ENCODE results near the gene MAPRE2. TPM values are rescaled to one million over a fixed set of nuclear protein-coding genes. Genes with fewer than 3 reads are reported as not detected.
A peak's percentile ranks its signal among the peaks of the same experiment; 100 is the strongest.

MAPRE2 gene
- 9.4 TPM for total RNA-seq

DNA sequence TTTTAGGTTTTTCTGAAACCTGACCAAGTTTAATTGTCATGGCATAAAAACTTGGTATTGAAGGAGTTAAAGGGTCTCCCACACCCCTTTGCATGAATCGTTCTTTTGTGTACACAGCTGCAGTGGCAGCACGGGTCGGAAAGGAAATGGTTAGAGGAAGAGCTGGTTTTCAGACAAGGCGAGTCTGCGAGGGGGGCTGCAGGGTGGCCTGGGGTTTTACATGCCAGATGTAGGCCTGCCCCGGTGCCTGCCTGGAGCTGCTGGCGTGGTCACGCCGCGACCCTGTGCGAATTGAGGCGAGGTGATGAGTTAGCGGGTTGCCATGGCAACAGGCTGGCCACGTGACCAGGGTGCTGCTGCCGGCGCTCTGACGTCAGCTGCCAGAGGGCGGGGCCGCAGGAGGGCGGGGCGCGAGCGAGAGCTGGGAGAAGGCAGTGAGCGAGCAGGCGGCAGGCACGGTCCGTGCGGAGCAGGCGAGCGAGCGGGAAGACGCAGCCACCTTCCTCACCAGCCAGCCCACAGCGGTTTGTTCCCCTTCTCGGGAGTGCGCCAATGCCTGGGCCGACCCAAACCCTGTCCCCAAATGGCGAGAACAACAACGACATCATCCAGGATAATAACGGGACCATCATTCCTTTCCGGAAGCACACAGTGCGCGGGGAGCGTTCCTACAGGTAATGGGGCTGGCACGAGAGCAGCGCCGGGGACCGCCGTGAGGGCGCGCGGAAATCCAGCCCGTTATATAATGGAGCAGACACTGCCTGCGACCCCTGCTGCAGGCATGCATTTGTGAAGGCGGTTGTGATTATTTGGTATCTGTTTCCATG is at the start of gene MAPRE2:
Gene MAPRE2, plus strand, starts transcription at position 426 of the 827 bp plus-strand sequence. Its CDS starts 127 bp downstream, at position 553.
- Histone ChIP-seq H3K36me3 (ENCODE audit: control insufficient read depth in 3 of 3, insufficient read depth in 3 of 3, low read length in 3 of 3) (no peaks in the 10 kb centered on the region), H3K4me3 (ENCODE audit: low read length in 3 of 3) (peak within 1 kb of the TSS; percentile 93 to 96 (median 93)), H3K27me3 (ENCODE audit: control insufficient read depth in 3 of 3, insufficient read depth in 3 of 3, low read length in 3 of 3) (no peaks in the 10 kb centered on the region), H3K9ac (ENCODE audit: low read depth in 1 of 3, low read length in 3 of 3) (peak within 1 kb of the TSS; percentile 76 to 95 (median 94)), H3K27ac (ENCODE audit: low read depth, low read length) (peak within 1 kb of the TSS; percentile 83), H3K4me1 (ENCODE audit: control insufficient read depth in 3 of 3, insufficient read depth in 3 of 3, low read length in 3 of 3) (peaks cover 29 to 61% (median 52%) of the 10 kb centered on the region in 3 donors), H3K9me3 (ENCODE audit: control insufficient read depth in 3 of 3, low read length in 3 of 3) (no peaks in the 10 kb centered on the region)

DNA sequence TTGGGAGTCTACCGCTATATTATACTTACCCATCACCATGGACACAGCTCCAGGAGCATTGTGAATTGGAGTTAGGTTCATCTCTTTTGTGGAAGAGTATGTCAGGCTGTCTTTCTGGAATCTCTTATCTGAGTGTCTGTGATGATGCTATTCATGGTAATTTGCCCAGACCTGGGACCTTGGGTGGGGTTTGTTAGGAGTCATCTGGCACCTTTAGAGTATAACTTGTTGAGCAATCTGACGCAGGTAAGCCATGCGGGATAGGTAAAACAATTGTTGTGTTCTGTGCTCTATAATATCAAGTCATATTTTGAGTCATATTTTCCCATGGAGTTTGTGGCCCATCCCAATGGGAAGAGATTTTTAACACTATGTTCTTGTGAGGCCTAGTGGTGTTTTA is 49.7 kb upstream of the MAPRE2 start:
- Histone ChIP-seq H3K9ac (ENCODE audit: low read depth in 1 of 3, low read length in 3 of 3) (no peak overlapping the region), H3K4me1 (ENCODE audit: control insufficient read depth in 3 of 3, insufficient read depth in 3 of 3, low read length in 3 of 3) (peaks cover 11 to 32% (median 23%) of the 10 kb centered on the region in 3 donors), H3K9me3 (ENCODE audit: control insufficient read depth in 3 of 3, low read length in 3 of 3) (no peaks in the 10 kb centered on the region), H3K4me3 (ENCODE audit: low read length in 3 of 3) (no peak overlapping the region), H3K36me3 (ENCODE audit: control insufficient read depth in 3 of 3, insufficient read depth in 3 of 3, low read length in 3 of 3) (peaks cover 0 to 4% (median 2%) of the 10 kb centered on the region in 3 donors), H3K27ac (ENCODE audit: low read depth, low read length) (peak overlapping the region; percentile 73), H3K27me3 (ENCODE audit: control insufficient read depth in 3 of 3, insufficient read depth in 3 of 3, low read length in 3 of 3) (no peaks in the 10 kb centered on the region)

DNA sequence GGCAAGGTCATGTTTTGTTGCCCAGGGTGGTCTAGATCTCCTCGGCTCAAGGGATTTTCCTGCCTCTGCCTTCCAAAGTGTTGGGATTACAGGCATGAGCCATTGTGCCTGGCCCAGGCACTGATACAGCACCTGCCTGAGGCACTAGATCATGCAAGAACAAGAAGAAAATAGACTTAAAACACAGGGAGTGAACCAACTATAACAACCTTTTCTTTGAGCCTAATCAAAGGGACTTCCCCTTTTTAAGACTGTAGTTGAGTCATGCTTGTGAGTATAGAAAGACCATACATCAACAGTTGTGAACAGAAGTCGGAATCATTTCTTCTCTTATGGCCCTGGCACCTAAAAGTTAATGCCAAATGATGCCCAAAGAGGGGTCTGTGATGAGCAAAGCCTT is 47.9 kb upstream of the MAPRE2 start:
- no peak overlapping the region for H3K4me3 ChIP-seq (ENCODE audit: low read length in 3 of 3)
- H3K36me3 ChIP-seq (ENCODE audit: control insufficient read depth in 3 of 3, insufficient read depth in 3 of 3, low read length in 3 of 3), result peaks cover 0 to 4% (median 2%) of the 10 kb centered on the region in 3 donors
- no peak overlapping the region for H3K9ac ChIP-seq (ENCODE audit: low read depth in 1 of 3, low read length in 3 of 3)
- no peaks in the 10 kb centered on the region for H3K9me3 ChIP-seq (ENCODE audit: control insufficient read depth in 3 of 3, low read length in 3 of 3)
- H3K27ac ChIP-seq (ENCODE audit: low read depth, low read length), result no peak overlapping the region
- H3K4me1 ChIP-seq (ENCODE audit: control insufficient read depth in 3 of 3, insufficient read depth in 3 of 3, low read length in 3 of 3), result peaks cover 11 to 32% (median 23%) of the 10 kb centered on the region in 3 donors
- no peaks in the 10 kb centered on the region for H3K27me3 ChIP-seq (ENCODE audit: control insufficient read depth in 3 of 3, insufficient read depth in 3 of 3, low read length in 3 of 3)

DNA sequence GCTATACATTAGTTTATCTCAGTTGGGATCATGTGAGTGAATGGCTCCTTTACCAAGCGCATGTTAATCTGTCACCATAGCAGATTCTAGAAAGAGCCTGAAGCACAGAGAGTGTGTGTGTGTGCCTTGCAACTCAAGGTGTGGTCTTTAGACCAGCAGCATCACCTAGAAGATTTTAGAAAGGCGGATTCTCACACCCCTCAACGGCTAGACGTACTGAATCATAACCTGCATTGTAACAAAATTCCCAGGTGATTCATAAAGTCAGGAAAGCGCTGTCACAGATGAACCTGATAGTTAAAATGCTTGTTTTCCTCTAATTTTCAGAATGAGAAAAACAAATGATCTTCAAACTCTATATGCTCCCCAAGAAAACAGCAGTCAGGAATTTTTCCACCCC is 45.5 kb upstream of the MAPRE2 start:
- Histone ChIP-seq H3K27me3 (ENCODE audit: control insufficient read depth in 3 of 3, insufficient read depth in 3 of 3, low read length in 3 of 3) (no peaks in the 10 kb centered on the region), H3K9me3 (ENCODE audit: control insufficient read depth in 3 of 3, low read length in 3 of 3) (no peaks in the 10 kb centered on the region), H3K27ac (ENCODE audit: low read depth, low read length) (no peak overlapping the region), H3K36me3 (ENCODE audit: control insufficient read depth in 3 of 3, insufficient read depth in 3 of 3, low read length in 3 of 3) (peaks cover 0 to 4% (median 2%) of the 10 kb centered on the region in 3 donors), H3K9ac (ENCODE audit: low read depth in 1 of 3, low read length in 3 of 3) (no peak overlapping the region), H3K4me1 (ENCODE audit: control insufficient read depth in 3 of 3, insufficient read depth in 3 of 3, low read length in 3 of 3) (peaks cover 10 to 25% (median 24%) of the 10 kb centered on the region in 3 donors), H3K4me3 (ENCODE audit: low read length in 3 of 3) (no peak overlapping the region)

DNA sequence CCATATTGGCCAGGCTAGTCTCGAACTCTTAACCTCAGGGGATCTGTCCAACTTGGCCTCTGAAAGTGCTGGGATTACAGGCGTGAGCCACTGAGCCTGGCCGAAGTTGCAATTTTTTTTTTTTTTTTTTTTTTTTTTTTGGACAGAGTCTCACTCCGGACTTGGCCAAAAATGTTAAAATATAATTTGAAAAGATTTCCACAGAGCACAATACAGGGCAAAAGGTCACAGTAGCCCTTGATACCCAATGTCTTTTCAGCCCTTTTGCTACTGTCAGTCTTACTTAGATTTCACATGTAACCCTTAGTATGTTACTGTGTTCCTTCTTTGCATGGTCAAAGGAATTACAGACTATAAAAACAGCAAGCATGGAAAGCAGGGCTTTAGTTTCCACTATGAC is 42.6 kb upstream of the MAPRE2 start:
- H3K4me3 ChIP-seq (ENCODE audit: low read length in 3 of 3), result no peak overlapping the region

DNA sequence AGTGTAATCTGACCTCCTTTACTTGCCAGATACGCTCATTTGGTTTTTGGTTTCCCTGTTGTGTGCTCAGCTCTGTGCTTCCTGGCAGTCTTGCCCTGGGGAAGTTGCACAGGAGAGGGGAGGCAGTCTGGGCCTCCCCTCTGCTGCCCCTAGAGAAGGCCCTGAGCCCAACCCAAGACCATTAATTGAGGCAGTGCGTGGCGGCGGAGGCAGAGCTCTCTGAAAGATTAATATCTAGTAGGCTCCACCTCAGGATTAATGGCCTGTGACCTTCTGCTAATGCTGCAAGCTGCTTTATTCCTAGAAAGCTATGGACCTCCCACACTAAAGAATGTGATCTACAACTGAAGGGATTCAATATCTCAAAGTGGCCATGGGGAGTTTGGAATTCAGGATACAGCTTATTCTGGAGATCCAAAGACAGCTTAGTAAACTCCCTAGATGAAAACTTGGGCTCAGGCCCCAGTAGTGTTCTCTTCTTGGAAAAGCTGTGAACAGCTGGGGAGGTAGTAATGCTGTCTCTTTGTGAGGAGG is 41.4 kb upstream of the MAPRE2 start:
- no peaks in the 10 kb centered on the region for H3K27me3 ChIP-seq (ENCODE audit: control insufficient read depth in 3 of 3, insufficient read depth in 3 of 3, low read length in 3 of 3)
- peak overlapping the region; percentile 43 for H3K27ac ChIP-seq (ENCODE audit: low read depth, low read length)
- H3K9ac ChIP-seq (ENCODE audit: low read depth in 1 of 3, low read length in 3 of 3), result peak overlapping the region in 1 of 3 donors; percentile 15
- no peaks in the 10 kb centered on the region for H3K9me3 ChIP-seq (ENCODE audit: control insufficient read depth in 3 of 3, low read length in 3 of 3)
- H3K4me1 ChIP-seq (ENCODE audit: control insufficient read depth in 3 of 3, insufficient read depth in 3 of 3, low read length in 3 of 3), result peaks cover 3 to 14% (median 7%) of the 10 kb centered on the region in 3 donors
- H3K4me3 ChIP-seq (ENCODE audit: low read length in 3 of 3), result no peak overlapping the region
- peaks cover 0 to 4% (median 0%) of the 10 kb centered on the region in 3 donors for H3K36me3 ChIP-seq (ENCODE audit: control insufficient read depth in 3 of 3, insufficient read depth in 3 of 3, low read length in 3 of 3)

More for the DNA sequence above, 42.6 kb upstream of the MAPRE2 start:
- no peaks in the 10 kb centered on the region for H3K9me3 ChIP-seq (ENCODE audit: control insufficient read depth in 3 of 3, low read length in 3 of 3)
- H3K27me3 ChIP-seq (ENCODE audit: control insufficient read depth in 3 of 3, insufficient read depth in 3 of 3, low read length in 3 of 3), result no peaks in the 10 kb centered on the region
- H3K36me3 ChIP-seq (ENCODE audit: control insufficient read depth in 3 of 3, insufficient read depth in 3 of 3, low read length in 3 of 3), result peaks cover 0 to 4% (median 0%) of the 10 kb centered on the region in 3 donors
- peak overlapping the region; percentile 22 for H3K27ac ChIP-seq (ENCODE audit: low read depth, low read length)
- H3K4me1 ChIP-seq (ENCODE audit: control insufficient read depth in 3 of 3, insufficient read depth in 3 of 3, low read length in 3 of 3), result peaks cover 5 to 14% (median 10%) of the 10 kb centered on the region in 3 donors
- no peak overlapping the region for H3K9ac ChIP-seq (ENCODE audit: low read depth in 1 of 3, low read length in 3 of 3)

DNA sequence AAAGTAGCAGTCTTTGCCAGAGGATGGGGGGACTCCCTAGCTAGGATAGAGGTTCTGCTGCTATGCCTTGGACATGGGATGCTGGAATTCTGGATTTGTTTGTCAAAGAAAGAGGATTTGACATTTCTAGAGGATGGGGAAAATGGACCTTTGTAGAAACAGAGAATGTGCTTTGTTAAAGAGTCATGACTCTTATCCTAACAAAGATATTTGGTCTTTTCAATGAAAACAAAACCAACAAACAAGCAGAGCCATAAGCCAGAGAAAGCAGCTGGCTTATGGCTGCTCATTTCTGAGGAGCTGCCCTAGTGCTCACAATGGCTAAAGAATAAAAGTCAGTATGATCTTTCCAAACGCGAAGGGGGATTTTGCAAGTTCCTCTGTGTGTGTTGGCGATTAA is 40.8 kb upstream of the MAPRE2 start:
- Histone ChIP-seq H3K27ac (ENCODE audit: low read depth, low read length) (no peak overlapping the region), H3K27me3 (ENCODE audit: control insufficient read depth in 3 of 3, insufficient read depth in 3 of 3, low read length in 3 of 3) (no peaks in the 10 kb centered on the region), H3K4me1 (ENCODE audit: control insufficient read depth in 3 of 3, insufficient read depth in 3 of 3, low read length in 3 of 3) (peaks cover 3 to 14% (median 7%) of the 10 kb centered on the region in 3 donors), H3K9me3 (ENCODE audit: control insufficient read depth in 3 of 3, low read length in 3 of 3) (no peaks in the 10 kb centered on the region), H3K4me3 (ENCODE audit: low read length in 3 of 3) (no peak overlapping the region), H3K36me3 (ENCODE audit: control insufficient read depth in 3 of 3, insufficient read depth in 3 of 3, low read length in 3 of 3) (peaks cover 0 to under 1% (median 0%) of the 10 kb centered on the region in 3 donors), H3K9ac (ENCODE audit: low read depth in 1 of 3, low read length in 3 of 3) (no peak overlapping the region)

DNA sequence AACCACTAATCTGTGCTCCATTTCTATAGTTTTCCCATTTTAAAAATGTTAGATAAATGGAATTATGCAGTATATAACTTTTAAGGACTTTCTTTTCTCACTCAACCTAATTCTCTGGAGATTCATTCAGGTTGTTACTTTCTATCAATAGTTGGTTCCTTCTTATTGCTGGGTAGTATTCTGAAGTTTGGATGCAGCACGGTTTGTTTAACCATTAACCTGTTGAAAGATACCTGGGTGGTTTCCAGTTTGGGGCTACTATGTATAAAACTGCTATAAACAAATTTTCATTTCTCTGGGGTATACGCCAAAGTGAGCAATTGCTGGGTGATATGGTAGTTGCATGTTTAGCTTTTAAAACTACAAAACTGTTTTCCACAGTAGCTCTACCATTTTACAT is 39.1 kb upstream of the MAPRE2 start:
- H3K9ac ChIP-seq (ENCODE audit: low read depth in 1 of 3, low read length in 3 of 3), result no peak overlapping the region
- no peak overlapping the region for H3K27ac ChIP-seq (ENCODE audit: low read depth, low read length)
- H3K9me3 ChIP-seq (ENCODE audit: control insufficient read depth in 3 of 3, low read length in 3 of 3), result no peaks in the 10 kb centered on the region
- no peaks in the 10 kb centered on the region for H3K36me3 ChIP-seq (ENCODE audit: control insufficient read depth in 3 of 3, insufficient read depth in 3 of 3, low read length in 3 of 3)
- H3K27me3 ChIP-seq (ENCODE audit: control insufficient read depth in 3 of 3, insufficient read depth in 3 of 3, low read length in 3 of 3), result no peaks in the 10 kb centered on the region
- peaks cover 3 to 20% (median 7%) of the 10 kb centered on the region in 3 donors for H3K4me1 ChIP-seq (ENCODE audit: control insufficient read depth in 3 of 3, insufficient read depth in 3 of 3, low read length in 3 of 3)
- no peak overlapping the region for H3K4me3 ChIP-seq (ENCODE audit: low read length in 3 of 3)

DNA sequence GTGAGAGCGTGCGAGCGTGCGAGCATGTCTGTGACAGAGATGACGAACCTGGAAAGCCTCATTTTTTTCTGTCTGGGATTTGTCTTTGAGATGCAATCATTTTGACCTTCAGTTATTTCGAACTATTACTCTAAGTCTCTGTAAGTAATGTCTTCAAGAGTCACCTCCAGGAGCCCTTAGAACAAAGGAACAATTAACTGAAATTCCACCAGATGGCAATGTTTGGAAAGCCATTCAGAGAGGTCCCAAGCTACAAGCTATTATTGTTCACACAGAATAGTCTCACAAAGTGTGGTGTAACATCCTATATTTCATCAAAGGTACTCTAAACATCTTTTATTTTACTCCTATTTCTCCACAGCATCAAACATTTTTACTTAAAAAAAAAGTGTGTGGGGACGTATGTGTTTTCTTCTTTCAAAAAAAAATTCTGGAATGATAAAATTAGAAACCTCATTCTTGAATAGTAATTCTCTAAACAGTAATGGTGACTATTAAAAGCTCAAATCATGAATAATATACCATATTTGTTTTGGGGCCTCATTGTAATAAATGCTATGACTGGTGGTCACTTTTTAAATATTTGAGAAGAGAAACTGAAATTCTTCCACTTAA is 35.1 kb upstream of the MAPRE2 start:
- Histone ChIP-seq H3K27me3 (ENCODE audit: control insufficient read depth in 3 of 3, insufficient read depth in 3 of 3, low read length in 3 of 3) (no peaks in the 10 kb centered on the region), H3K4me3 (ENCODE audit: low read length in 3 of 3) (no peak overlapping the region), H3K36me3 (ENCODE audit: control insufficient read depth in 3 of 3, insufficient read depth in 3 of 3, low read length in 3 of 3) (no peaks in the 10 kb centered on the region), H3K4me1 (ENCODE audit: control insufficient read depth in 3 of 3, insufficient read depth in 3 of 3, low read length in 3 of 3) (peaks cover 0 to 13% (median 0%) of the 10 kb centered on the region in 3 donors), H3K9ac (ENCODE audit: low read depth in 1 of 3, low read length in 3 of 3) (no peak overlapping the region), H3K9me3 (ENCODE audit: control insufficient read depth in 3 of 3, low read length in 3 of 3) (no peaks in the 10 kb centered on the region), H3K27ac (ENCODE audit: low read depth, low read length) (no peak overlapping the region)

DNA sequence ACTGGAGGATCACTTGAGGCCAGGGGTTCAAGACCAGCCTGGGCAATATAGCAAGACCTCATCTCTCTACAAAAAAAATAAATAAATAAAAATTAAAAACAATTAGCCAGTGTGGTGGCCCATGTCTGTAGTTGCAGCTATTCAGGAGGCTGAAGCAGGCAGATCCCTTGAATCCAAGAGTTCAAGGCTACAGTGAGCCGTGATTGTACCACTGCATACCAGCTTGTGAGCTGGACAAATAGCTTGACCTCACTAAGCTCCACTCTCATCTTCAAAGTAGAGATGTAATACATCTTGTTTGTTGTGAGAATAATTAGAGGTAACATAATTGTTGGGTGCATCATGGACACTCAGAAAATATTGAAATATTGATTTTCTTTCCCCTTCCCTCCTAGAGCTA is 31.1 kb upstream of the MAPRE2 start:
- H3K4me1 ChIP-seq (ENCODE audit: control insufficient read depth in 3 of 3, insufficient read depth in 3 of 3, low read length in 3 of 3), result peaks cover 0 to 9% (median 0%) of the 10 kb centered on the region in 3 donors
- H3K4me3 ChIP-seq (ENCODE audit: low read length in 3 of 3), result no peak overlapping the region
- H3K27me3 ChIP-seq (ENCODE audit: control insufficient read depth in 3 of 3, insufficient read depth in 3 of 3, low read length in 3 of 3), result no peaks in the 10 kb centered on the region
- no peak overlapping the region for H3K27ac ChIP-seq (ENCODE audit: low read depth, low read length)
- no peak overlapping the region for H3K9ac ChIP-seq (ENCODE audit: low read depth in 1 of 3, low read length in 3 of 3)
- no peaks in the 10 kb centered on the region for H3K36me3 ChIP-seq (ENCODE audit: control insufficient read depth in 3 of 3, insufficient read depth in 3 of 3, low read length in 3 of 3)
- no peaks in the 10 kb centered on the region for H3K9me3 ChIP-seq (ENCODE audit: control insufficient read depth in 3 of 3, low read length in 3 of 3)

Data from skeletal muscle tissue (tissue), 4 donors.